GM12878 (cell line): ENCODE data around the gene TRMT44. TPM values are rescaled to one million over a fixed set of nuclear protein-coding genes. Genes with fewer than 3 reads are reported as not detected.

Experiments used
- BCLAF1 ChIP-seq: fragments of 450-650 bp; IDR thresholded peaks from 2 replicates; pipeline ENCODE4 v1.6.1; 2017; ENCODE audit warnings: antibody characterized with exemption, mild to moderate bottlenecking, moderate library complexity
- BHLHE40 ChIP-seq, 2 experiments: fragments of 450-650 bp in 1 of 2; IDR thresholded peaks; 2 replicates each; pipeline ENCODE4 v1.6.1; 2011 to 2017; ENCODE audit warnings: low read depth in 2 of 2, borderline replicate concordance in 1 of 2, improper control_type of control experiment in 1 of 2, low read length in 1 of 2, mild to moderate bottlenecking in 1 of 2
- CBX3 ChIP-seq: fragments of 200-600 bp; sonication (generic); IDR thresholded peaks from 2 replicates; pipeline ENCODE4 v1.6.1; 2016; ENCODE audit warnings: low read depth, borderline replicate concordance
- CREB1 ChIP-seq: IDR thresholded peaks from 2 replicates; pipeline ENCODE4 v1.6.1; 2012; ENCODE audit warnings: low read depth, mild to moderate bottlenecking, inconsistent platforms
- ELK1 ChIP-seq: IDR thresholded peaks from 2 replicates; pipeline ENCODE4 v1.6.1; 2012; ENCODE audit warnings: low read depth, low read length, improper control_type of control experiment
- KDM1A ChIP-seq: fragments of 200-600 bp; sonication (generic); IDR thresholded peaks from 2 replicates; pipeline ENCODE4 v1.6.1; 2016; ENCODE audit warnings: borderline replicate concordance
- MTA2 ChIP-seq: fragments of 450-650 bp; IDR thresholded peaks from 2 replicates; pipeline ENCODE4 v1.6.1; 2016; ENCODE audit warnings: low read depth, mild to moderate bottlenecking, moderate library complexity
- MYC ChIP-seq: IDR thresholded peaks from 2 replicates; pipeline ENCODE4 v1.6.1; 2011; ENCODE audit warnings: mild to moderate bottlenecking, low read length, moderate library complexity, inconsistent platforms; ENCODE audit not compliant: insufficient read depth, insufficient replicate concordance, insufficient read length, severe bottlenecking
- NFXL1 ChIP-seq: fragments of 450-650 bp; IDR thresholded peaks from 2 replicates; pipeline ENCODE4 v1.6.1; 2017; ENCODE audit warnings: antibody characterized with exemption, mild to moderate bottlenecking, borderline replicate concordance
- PML ChIP-seq: IDR thresholded peaks from 2 replicates; pipeline ENCODE4 v1.6.1; 2012; ENCODE audit warnings: low read length, inconsistent platforms
- SKIL ChIP-seq: fragments of 450-650 bp; IDR thresholded peaks from 2 replicates; pipeline ENCODE4 v1.6.1; 2017; ENCODE audit warnings: mild to moderate bottlenecking, low read depth, inconsistent platforms; ENCODE audit not compliant: poor library complexity, severe bottlenecking
- ZBED1 ChIP-seq: IDR thresholded peaks from 2 replicates; pipeline ENCODE4 v1.6.1; 2016; ENCODE audit warnings: borderline replicate concordance
- polyA plus RNA-seq, 11 experiments: library from polyadenylated mRNA; depleted of rRNA in 4 of 11; unstranded in 6 of 11; stranded (reverse) in 5 of 11; fragments of >200 nt; fragmentation: Nextera tagmentation in 4 of 11; fragmentation: Illumina TruSeq in 1 of 11; extraction: Ambion mirVana in 4 of 11; extraction: Trizol in 1 of 11; gene quantifications; 1 replicate in 1 of 11; 2 replicates in 10 of 11; pipeline versions ENCODE4 v1.2.1 to v1.2.3, GENCODE V29; 2011 to 2016; ENCODE audit warnings: inconsistent platforms in 2 of 11, missing spikeins in 2 of 11, low read depth in 1 of 11
- total RNA-seq, 4 experiments: library from RNA; depleted of rRNA in 3 of 4; stranded (reverse); fragments of >200 nt in 3 of 4; fragmentation: Illumina TruSeq in 1 of 4; extraction: Trizol in 1 of 4; gene quantifications; 2 replicates each; pipeline versions ENCODE4 v1.2.1 to v1.2.3, GENCODE V29; 2013 to 2021
- TF ChIP-seq, protein P1 (sequence below): fragments of 450-650 bp; IDR thresholded peaks from 2 replicates; pipeline ENCODE4 v1.6.1; 2017; ENCODE audit warnings: mild to moderate bottlenecking, moderate library complexity
- TF ChIP-seq, protein P2 (sequence below): fragments of 450-650 bp; IDR thresholded peaks from 2 replicates; pipeline ENCODE4 v1.6.1; 2018; ENCODE audit warnings: borderline replicate concordance, mild to moderate bottlenecking; ENCODE audit not compliant: partially characterized antibody

The TRMT44 gene
- total and polyA plus RNA-seq, 10 of the 15 experiments (the other 5 are each of a cell fraction or from before 2014, with no cell fraction given) = 1.3 to 18.5 (median 10.1) TPM

GRCh38 chr4:8440492-8441311, at the start of gene TRMT44, which contains the start of gene ACOX3 (continued):
- no peak; the same call in 1 of the 2 replicates for TF ChIP-seq MTA2
- peak; percentile 100 for TF ChIP-seq CREB1
- no peak for TF ChIP-seq ZBED1
- no peak for TF ChIP-seq KDM1A
- no peak for TF ChIP-seq BCLAF1
- TF ChIP-seq MYC = no peak
- peak; percentile 95 for TF ChIP-seq ELK1
- TF ChIP-seq, protein P1, sequence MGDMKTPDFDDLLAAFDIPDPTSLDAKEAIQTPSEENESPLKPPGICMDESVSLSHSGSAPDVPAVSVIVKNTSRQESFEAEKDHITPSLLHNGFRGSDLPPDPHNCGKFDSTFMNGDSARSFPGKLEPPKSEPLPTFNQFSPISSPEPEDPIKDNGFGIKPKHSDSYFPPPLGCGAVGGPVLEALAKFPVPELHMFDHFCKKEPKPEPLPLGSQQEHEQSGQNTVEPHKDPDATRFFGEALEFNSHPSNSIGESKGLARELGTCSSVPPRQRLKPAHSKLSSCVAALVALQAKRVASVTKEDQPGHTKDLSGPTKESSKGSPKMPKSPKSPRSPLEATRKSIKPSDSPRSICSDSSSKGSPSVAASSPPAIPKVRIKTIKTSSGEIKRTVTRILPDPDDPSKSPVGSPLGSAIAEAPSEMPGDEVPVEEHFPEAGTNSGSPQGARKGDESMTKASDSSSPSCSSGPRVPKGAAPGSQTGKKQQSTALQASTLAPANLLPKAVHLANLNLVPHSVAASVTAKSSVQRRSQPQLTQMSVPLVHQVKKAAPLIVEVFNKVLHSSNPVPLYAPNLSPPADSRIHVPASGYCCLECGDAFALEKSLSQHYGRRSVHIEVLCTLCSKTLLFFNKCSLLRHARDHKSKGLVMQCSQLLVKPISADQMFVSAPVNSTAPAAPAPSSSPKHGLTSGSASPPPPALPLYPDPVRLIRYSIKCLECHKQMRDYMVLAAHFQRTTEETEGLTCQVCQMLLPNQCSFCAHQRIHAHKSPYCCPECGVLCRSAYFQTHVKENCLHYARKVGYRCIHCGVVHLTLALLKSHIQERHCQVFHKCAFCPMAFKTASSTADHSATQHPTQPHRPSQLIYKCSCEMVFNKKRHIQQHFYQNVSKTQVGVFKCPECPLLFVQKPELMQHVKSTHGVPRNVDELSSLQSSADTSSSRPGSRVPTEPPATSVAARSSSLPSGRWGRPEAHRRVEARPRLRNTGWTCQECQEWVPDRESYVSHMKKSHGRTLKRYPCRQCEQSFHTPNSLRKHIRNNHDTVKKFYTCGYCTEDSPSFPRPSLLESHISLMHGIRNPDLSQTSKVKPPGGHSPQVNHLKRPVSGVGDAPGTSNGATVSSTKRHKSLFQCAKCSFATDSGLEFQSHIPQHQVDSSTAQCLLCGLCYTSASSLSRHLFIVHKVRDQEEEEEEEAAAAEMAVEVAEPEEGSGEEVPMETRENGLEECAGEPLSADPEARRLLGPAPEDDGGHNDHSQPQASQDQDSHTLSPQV = no peak
- no peak for TF ChIP-seq SKIL
- TF ChIP-seq PML = peak; percentile 87
- TF ChIP-seq BHLHE40 (IDR thresholded peaks at IDR 0.05; ENCODE audit: borderline replicate concordance in 1 of 2, low read depth in 2 of 2, low read length in 1 of 2) = peak; percentile 39 to 65; a peak in 3 of 4 replicates
- TF ChIP-seq, protein P2, sequence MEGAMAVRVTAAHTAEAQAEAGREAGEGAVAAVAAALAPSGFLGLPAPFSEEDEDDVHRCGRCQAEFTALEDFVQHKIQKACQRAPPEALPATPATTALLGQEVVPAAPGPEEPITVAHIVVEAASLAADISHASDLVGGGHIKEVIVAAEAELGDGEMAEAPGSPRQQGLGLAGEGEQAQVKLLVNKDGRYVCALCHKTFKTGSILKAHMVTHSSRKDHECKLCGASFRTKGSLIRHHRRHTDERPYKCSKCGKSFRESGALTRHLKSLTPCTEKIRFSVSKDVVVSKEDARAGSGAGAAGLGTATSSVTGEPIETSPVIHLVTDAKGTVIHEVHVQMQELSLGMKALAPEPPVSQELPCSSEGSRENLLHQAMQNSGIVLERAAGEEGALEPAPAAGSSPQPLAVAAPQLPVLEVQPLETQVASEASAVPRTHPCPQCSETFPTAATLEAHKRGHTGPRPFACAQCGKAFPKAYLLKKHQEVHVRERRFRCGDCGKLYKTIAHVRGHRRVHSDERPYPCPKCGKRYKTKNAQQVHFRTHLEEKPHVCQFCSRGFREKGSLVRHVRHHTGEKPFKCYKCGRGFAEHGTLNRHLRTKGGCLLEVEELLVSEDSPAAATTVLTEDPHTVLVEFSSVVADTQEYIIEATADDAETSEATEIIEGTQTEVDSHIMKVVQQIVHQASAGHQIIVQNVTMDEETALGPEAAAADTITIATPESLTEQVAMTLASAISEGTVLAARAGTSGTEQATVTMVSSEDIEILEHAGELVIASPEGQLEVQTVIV = no peak
- no peak for TF ChIP-seq CBX3
- no peak for TF ChIP-seq NFXL1
